ENCODE results near the gene FAM118A.
"Not testable (repeated sequence)": the region's sequence is repeated elsewhere in the genome, so short reads cannot be mapped to it uniquely, and the experiment has no call there.

FAM118A gene

DNA sequence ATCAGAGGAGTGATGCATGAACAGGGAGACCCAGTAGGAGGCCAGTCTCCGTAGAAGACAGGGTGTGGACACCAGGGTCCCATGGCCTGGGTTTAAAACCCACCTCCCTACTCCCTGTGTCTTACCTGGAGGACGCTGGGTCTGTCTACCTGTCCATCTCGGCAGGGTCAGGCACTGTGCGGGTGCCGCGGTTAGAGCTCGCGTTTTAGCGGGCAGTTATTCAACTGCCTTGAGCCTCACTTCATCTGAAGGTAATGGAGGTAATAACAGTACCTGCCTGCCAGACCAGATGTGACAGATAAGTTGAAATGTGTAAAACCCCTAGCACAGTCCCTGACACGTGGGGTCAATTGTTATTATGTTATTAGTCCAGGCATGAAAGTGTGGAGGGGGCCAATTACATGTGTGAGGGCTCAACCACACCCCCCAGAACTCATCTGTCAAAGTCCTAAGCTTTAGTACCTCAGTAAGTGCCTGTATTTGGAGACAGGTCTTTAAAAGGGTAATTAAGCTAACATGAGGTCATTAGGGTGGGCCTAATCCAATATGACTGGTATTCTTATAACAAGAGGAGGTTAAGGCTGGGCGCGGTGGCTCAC, 33.1 kb upstream of the FAM118A start:
- Histone ChIP-seq H3K4me3 (ENCODE audit: low read depth, low read length) (no peak overlapping the region), H3K36me3 (ENCODE audit: control insufficient read depth, insufficient read depth, low read length) (no peaks in the 10 kb centered on the region), H3K4me2 (ENCODE audit: low read length) (no peak overlapping the region), H3K4me1 (peaks cover 2% of the 10 kb centered on the region), H3K27me3 (ENCODE audit: control insufficient read depth, insufficient read depth, low read length) (no peaks in the 10 kb centered on the region), H3K27ac (no peak overlapping the region), H3K79me2 (no peaks in the 10 kb centered on the region), H3K9ac (no peak overlapping the region), H3K9me3 (ENCODE audit: control insufficient read depth, low read length) (no peaks in the 10 kb centered on the region), H2AFZ (no peak overlapping the region)
- TF ChIP-seq, protein P1, sequence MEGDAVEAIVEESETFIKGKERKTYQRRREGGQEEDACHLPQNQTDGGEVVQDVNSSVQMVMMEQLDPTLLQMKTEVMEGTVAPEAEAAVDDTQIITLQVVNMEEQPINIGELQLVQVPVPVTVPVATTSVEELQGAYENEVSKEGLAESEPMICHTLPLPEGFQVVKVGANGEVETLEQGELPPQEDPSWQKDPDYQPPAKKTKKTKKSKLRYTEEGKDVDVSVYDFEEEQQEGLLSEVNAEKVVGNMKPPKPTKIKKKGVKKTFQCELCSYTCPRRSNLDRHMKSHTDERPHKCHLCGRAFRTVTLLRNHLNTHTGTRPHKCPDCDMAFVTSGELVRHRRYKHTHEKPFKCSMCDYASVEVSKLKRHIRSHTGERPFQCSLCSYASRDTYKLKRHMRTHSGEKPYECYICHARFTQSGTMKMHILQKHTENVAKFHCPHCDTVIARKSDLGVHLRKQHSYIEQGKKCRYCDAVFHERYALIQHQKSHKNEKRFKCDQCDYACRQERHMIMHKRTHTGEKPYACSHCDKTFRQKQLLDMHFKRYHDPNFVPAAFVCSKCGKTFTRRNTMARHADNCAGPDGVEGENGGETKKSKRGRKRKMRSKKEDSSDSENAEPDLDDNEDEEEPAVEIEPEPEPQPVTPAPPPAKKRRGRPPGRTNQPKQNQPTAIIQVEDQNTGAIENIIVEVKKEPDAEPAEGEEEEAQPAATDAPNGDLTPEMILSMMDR (IDR thresholded peaks at IDR 0.05), result no peak

GRCh38 chr22:45277720-45278119, 32.0 kb upstream of the FAM118A start:
- H3K9me3 ChIP-seq (ENCODE audit: control insufficient read depth, low read length); H3K4me1 ChIP-seq; H3K9ac ChIP-seq; H3K4me3 ChIP-seq (ENCODE audit: low read depth, low read length); H3K36me3 ChIP-seq (ENCODE audit: control insufficient read depth, insufficient read depth, low read length); H2AFZ ChIP-seq; H3K4me2 ChIP-seq (ENCODE audit: low read length); H3K27me3 ChIP-seq (ENCODE audit: control insufficient read depth, insufficient read depth, low read length); H3K79me2 ChIP-seq; H3K27ac ChIP-seq: not testable (repeated sequence)

- Histone ChIP-seq H3K4me1 (peaks cover 2% of the 10 kb centered on the region), H3K4me2 (ENCODE audit: low read length) (no peak overlapping the region), H3K9ac (no peak overlapping the region), H2AFZ (no peak overlapping the region), H3K27ac (no peak overlapping the region), H3K27me3 (ENCODE audit: control insufficient read depth, insufficient read depth, low read length) (no peaks in the 10 kb centered on the region), H3K36me3 (ENCODE audit: control insufficient read depth, insufficient read depth, low read length) (no peaks in the 10 kb centered on the region), H3K4me3 (ENCODE audit: low read depth, low read length) (no peak overlapping the region), H3K9me3 (ENCODE audit: control insufficient read depth, low read length) (no peaks in the 10 kb centered on the region), H3K79me2 (no peaks in the 10 kb centered on the region)
- TF ChIP-seq, protein P1 (IDR thresholded peaks at IDR 0.05), result no peak
These were observed 31.6 kb upstream of the FAM118A start for GRCh38 chr22:45278125-45278524.

DNA sequence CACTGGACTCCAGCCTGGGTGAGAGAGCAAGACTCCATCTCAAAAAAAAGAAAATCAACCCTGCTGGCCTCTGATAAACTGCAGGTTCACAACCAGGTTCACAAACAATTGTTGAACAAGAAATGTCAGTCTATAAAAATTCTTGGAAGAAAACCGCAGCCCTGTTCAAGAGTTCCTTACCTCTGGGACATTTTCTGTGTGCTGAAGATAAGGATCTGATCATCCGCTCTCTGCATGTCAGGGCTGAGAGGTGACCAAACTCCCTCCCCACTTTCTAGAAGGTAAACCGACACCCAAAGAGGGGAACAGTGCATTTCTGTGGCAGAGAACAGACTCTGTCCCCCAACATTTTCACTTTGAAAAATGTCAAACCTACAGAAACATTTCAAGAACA, 29.1 kb upstream of the FAM118A start:
- Histone ChIP-seq H3K27ac (no peak overlapping the region), H3K9ac (no peak overlapping the region)

DNA sequence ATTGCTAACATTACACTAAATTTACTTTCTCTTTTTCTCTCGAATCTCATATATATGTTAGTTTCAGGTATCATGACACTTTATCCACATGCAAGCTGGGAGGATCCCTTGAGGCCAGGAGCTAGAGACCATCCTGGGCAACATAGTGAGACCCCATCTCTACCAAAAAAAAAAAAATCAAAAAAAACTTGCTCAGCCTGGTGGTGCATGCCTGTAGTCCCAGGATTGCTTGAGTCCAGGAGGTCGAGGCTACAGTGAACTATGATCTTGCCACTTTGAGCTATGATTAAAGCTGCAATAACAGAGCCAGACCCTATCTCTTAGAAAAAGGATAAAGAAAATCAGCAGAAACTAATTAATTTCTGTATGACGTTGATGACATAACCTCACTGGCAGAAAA, 28.7 kb upstream of the FAM118A start:
- Histone ChIP-seq H3K9me3 (ENCODE audit: control insufficient read depth, low read length) (no peaks in the 10 kb centered on the region), H3K27ac (no peak overlapping the region), H3K27me3 (ENCODE audit: control insufficient read depth, insufficient read depth, low read length) (no peaks in the 10 kb centered on the region), H3K9ac (no peak overlapping the region), H3K4me2 (ENCODE audit: low read length) (peak overlapping the region; percentile 52), H3K36me3 (ENCODE audit: control insufficient read depth, insufficient read depth, low read length) (no peaks in the 10 kb centered on the region), H3K4me3 (ENCODE audit: low read depth, low read length) (no peak overlapping the region), H2AFZ (no peak overlapping the region), H3K4me1 (no peaks in the 10 kb centered on the region), H3K79me2 (no peaks in the 10 kb centered on the region)
- TF ChIP-seq, protein P1 (IDR thresholded peaks at IDR 0.05), result no peak

More for the DNA sequence above, 29.1 kb upstream of the FAM118A start:
- Histone ChIP-seq H3K79me2 (no peaks in the 10 kb centered on the region), H3K4me2 (ENCODE audit: low read length) (peak overlapping the region; percentile 52), H3K4me3 (ENCODE audit: low read depth, low read length) (no peak overlapping the region), H3K9me3 (ENCODE audit: control insufficient read depth, low read length) (no peaks in the 10 kb centered on the region), H2AFZ (no peak overlapping the region), H3K4me1 (no peaks in the 10 kb centered on the region), H3K27me3 (ENCODE audit: control insufficient read depth, insufficient read depth, low read length) (no peaks in the 10 kb centered on the region), H3K36me3 (ENCODE audit: control insufficient read depth, insufficient read depth, low read length) (no peaks in the 10 kb centered on the region)
- TF ChIP-seq, protein P1 (IDR thresholded peaks at IDR 0.05), result no peak

Measured in parathyroid adenoma (tissue), 2 donors.